EH (cell line): ENCODE results near the gene PPIF.
A peak's percentile ranks its signal among the peaks of the same experiment; 100 is the strongest.

ENCODE experiments used
- DNase-seq: peaks from one replicate; pipeline ENCODE4 v3.0.0-alpha.2; 2015; ENCODE audit warnings: low read depth

The PPIF gene

GRCh38 chr10:79374312-79375191 lies 27.3 kb downstream of the PPIF start:
- DNase-seq: peak; percentile 80

GRCh38 chr10:79375321-79376077 lies 28.2 kb downstream of the PPIF start:
- peak; percentile 69 for DNase-seq

DNA sequence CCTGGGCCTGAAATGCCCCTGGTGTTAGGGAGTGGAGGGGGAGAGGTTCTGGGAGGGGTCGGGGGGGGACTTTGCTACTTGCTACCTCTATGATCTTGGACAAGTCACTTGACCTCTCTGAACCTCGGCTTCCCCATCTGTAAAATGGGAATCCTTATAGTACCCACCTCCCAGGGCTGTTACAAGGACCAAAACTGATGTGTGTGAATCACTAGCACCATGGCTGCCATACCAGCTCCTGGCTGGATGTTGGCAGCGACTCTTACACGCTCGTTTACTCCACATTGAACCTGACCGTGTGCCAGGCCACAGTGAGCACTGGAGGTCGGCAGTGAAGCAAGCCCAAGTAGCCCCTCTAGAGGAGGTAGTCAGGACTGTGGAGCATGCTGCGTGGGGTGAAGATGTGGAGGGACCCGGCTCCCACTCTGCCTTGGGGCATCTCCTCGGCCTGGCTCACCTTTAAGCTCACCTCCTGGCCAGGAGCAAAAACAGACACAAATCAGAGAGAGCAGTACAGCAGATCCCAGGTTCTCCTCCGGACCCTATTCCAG lies 28.9 kb downstream of the PPIF start:
- no peak for DNase-seq

DNA sequence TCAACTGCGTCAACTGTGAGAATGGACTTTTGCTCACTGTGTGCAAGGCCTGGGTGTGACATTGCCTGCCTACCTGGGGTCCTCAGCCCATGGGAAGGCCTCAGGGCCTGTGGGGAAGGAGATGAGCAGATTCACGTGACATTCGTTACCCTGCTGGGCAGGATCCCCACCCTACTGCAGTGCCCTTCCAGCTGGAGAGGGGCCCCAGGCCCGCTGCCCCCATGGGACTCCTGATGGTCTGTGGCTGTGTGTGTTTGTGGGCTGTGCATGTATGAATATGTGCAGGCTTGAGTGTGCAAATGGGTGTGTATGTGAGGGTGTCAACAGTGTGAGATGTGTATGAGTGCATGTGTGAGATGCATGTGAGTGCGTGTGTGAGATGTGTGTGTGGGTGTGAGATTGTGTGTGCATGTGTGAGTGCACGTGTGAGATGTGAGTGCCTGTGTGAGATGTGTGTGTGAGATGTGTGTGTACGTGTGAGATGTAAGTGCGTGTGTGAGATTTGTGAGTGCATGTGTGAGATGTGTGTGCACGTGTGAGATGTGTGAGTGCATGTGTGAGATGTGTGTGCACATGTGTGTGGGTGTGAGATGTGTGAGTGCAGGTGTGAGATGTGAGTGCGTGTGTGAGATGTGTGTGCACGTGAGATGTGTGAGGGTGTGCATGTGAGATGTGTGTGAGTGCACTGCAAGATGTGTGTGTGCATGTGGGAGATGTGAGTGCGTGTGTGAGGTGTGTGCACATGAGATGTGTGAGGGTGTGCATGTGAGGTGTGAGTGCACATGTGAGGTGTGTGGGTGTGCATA lies 29.7 kb downstream of the PPIF start:
- DNase-seq: no peak

DNA sequence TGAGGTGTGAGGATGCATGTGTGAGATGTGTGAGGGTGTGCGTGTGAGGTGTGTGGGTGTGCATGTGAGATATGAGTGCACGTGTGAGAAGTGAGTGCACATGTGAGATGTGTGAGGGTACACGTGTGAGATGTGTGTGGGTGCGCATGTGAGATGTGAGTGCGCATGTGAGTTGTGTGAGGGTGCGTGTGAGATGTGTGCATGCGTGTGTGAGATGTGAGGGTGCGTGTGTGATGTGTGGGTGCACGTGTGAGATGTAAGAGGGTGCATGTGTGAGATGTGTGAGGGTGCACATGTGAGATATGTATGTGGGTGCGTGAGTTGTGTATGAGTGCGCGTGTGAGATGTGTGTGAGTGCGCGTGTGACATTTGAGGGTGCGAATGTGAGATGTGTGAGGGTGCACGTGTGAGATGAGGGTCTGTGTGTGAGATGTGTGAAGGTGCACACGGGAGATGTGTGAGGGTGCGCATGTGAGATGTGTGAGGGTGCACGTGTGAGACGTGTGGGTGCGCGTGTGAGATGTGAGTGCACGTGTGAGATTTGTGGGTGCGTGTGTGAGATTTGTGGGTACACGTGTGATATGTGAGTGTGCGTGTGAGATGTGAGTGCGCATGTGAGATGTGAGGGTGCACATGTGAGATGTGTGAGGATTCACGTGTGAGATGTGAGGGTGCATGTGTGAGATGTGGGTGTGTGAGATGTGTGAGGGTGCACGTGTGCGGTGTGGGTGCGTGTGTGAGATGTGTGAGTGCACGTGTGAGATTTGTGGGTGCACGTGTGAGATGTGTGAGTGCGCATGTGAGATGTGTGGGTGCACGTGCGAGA lies 30.5 kb downstream of the PPIF start:
- DNase-seq: no peak

GRCh38 chr10:79378383-79378646 lies 31.0 kb downstream of the PPIF start:
- no peak for DNase-seq

DNA sequence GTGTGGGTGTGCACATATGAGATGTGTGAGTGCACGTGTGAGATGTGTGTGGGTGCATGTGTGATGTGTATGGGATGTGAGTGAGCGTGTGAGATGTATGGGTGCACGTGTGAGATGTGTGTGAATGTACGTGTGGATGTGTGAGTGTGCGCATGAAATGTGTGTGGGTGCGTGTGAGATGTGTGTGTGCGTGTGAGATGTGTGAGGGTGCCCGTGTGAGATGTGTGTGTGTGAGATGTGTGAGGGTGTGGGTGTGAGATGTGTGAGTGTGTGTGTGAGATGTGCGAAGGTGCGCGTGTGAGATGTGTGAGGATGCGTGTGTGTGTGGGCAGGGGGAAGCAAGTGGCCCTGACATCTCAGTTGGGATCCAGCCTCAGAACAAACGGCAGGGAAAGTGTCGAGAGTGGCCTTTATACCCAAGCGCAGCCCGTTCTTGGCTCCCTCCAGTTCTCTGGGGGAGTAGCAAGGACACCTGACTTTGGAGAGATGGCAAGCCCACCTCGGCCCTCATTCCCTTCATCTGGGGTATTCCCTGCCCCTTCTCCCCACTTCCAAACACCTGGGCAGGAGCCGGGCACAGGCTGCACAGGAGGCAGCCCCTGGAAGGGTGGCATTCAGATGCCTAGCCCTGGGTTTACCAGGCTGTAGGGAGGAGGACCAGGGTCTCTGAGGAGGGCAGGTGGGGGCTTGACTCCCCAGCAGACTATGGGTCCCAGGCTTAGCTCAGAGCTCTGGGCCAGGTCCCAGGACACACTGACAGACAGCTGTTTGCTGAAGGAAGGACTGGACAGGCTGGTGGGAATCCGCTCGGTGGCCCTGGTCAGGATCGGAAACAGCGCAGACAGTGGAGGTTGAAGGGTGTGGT lies 31.6 kb downstream of the PPIF start:
- DNase-seq: no peak

DNA sequence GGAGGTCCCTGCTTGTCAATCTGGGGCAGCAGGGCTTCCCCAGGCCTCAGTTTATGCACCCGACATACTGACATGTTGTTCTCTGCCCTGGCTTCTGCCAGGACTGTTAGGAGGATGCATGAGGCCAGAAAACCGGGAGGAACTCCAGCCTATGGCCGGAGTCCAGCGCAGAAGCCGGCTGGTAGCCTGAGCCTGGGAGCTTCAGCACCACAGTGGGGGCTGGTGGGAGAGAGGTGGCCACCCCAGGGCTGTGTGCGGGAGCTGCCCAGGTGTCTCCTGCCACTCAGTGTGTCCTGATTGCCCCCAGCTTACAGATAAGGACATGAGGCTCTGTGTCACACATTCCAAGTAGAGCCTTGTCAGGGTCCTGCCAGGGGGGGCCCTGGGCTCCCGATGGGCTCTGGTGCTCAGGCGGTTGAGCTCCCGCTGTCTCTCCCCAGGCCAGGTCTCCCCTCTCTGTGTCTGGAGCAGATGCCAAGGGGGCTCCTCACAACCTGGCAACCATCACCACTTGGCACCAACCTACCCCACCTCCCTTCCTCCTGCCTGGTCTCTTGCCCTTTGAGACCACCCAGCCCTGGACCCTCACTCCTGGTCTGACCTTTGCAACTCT lies 32.3 kb downstream of the PPIF start:
- peak; percentile 40 for DNase-seq

- DNase-seq: peak; percentile 86
Measured at GRCh38 chr10:79380125-79380945, 33.1 kb downstream of the PPIF start.

- no peak for DNase-seq
Measured at GRCh38 chr10:79380946-79381721, 33.9 kb downstream of the PPIF start.

DNA sequence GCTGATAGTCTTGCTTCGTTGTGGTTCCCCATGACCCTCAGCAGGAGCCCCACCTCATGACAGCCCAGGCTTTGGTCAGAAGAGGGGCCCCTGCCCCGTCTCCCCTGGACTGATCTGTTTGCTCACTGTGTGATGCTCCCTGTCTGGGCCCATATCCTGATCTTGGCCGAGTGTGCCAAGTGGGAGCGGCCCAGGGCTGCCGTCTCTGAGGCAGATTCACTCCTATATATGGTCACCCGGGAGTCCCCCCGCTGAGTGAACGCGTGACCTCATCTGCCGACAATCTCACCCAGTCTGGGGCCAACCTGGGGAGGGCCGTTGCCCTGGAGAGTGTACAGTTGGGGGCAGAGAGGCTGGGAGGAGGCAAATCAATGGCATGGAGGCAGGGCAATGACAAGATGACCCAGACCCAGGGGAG lies 34.5 kb downstream of the PPIF start:
- DNase-seq: peak; percentile 96

DNA sequence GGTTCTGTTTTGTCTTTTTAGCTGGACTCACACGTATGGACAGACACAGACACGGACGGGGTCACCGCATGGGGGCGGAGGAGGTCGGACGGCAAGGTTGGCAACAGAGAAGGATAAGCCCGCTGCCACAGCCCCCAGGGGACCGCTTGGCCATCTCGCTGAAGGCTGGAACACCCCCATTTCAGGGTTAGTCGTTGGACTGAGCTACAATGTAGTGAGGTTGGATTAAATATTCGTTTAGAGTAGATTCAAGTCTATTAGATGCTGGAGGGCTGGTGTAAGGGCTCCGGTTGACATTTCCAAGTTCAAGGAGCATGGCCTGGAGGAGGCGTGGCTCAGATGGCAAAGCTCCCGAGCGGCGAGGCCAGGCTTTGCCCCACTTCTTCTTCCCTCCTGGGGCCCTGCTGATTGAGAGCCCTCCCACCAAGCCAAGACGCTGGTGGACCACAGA lies 35.2 kb downstream of the PPIF start:
- no peak for DNase-seq

DNA sequence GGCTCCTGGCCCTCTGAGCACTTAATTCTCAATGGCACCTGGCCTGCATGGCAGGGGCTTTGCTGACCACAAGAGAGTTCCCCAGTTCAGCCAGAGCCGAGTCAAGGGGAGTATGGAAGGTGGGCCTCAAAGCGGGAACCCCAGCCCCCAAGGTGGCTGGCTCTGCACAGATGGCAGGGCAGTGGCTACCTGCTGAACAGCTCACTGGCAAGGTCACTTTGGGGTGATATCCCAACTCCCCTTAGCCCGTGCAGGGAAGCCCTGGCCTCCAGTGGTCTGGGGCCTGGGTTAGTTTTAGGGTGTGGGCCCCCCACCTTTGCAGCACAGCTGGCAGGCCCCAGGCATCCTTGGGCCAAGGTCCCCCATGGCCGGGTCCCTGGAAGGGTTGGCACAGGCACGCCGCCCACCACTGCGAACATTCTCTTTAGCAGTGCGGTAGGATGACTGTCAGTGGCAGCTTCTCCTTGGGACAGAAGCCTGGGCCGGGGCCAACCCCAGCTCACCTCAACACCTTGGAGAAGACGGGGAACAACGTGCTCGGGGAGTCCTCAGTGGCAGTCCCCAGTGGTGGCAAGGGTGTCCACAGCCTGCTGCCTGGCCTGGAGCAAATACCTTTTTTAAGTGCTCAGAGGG lies 36.8 kb downstream of the PPIF start:
- no peak for DNase-seq

DNA sequence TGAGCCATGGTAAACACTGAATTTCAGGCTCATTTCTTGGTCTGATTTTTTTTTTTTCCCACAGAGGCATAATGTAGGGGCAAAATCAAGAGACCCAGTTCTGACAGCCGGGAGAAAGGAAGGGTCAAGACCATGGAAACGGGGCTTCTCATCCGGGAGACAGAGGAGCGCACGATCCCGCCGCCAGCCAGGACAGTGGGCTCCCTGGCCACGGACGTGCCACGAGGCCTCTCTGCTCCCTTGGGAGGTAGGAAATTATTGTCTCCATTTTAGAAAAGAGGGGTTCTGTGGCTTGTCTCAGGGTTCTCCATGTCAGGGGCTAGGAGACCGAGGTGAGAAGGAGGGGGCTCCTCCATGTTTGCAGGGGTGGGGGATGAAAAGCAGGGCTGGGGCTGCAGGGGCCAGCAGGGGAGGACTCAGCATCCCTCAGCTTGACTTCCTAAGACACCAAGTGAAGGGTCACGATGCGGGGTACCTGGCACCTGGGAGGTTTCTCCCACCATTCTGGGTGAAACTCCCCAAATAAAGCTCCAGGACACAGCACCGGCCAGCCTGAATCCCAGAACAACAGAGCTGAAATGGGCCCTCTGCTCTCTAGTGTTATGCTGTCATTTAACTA lies 37.6 kb downstream of the PPIF start:
- no peak for DNase-seq

- DNase-seq: no peak
Measured at GRCh38 chr10:79385392-79385795, 38.1 kb downstream of the PPIF start.

DNA sequence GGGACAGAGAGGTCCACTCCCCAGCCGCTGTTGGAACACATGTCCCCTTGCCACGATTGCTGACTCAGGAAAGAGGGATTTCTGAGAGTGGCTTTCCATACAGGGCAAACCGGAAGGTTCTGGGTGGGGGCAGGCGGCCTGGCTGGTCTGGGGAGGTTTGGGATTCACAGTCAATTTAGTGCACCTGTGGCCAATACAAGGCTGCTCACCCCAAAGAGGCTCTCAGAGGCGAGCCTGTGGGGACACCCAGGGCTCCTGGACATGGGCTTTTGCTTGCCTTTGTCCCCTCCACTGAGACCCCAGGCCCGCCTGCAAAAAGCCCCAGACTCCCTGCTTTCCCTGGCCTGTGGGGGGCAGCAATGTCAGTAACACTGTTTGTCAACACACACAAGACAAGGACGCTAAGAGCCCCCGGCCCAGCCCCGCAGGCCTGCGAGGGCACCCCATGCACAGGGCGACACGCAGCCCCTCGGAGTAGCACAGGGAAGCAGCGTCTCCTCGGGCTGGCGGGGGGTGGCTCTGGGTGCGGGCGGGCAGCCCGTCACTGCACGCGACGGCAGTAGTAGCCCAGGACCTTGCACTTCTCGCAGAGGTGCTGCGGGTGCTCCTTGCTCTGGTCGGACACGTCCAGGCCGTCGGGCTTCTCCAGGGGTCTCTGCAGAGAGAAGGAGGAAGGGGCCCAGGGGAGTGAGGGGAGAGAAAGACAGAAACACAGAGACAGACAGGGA lies 38.7 kb downstream of the PPIF start:
- DNase-seq: no peak
